SK-N-MC (cell line): ENCODE data around the gene CHPF.

ENCODE experiments used
- EZH2 ChIP-seq: fragments of 200-600 bp; sonication (generic); IDR thresholded peaks from one replicate; pipeline ENCODE4 v1.6.1; 2017; ENCODE audit warnings: antibody characterized with exemption
- POLR2AphosphoS5 ChIP-seq: IDR thresholded peaks from 2 replicates; pipeline ENCODE4 v1.6.1; 2012; ENCODE audit warnings: mild to moderate bottlenecking, low read depth, low read length, borderline replicate concordance

DNA sequence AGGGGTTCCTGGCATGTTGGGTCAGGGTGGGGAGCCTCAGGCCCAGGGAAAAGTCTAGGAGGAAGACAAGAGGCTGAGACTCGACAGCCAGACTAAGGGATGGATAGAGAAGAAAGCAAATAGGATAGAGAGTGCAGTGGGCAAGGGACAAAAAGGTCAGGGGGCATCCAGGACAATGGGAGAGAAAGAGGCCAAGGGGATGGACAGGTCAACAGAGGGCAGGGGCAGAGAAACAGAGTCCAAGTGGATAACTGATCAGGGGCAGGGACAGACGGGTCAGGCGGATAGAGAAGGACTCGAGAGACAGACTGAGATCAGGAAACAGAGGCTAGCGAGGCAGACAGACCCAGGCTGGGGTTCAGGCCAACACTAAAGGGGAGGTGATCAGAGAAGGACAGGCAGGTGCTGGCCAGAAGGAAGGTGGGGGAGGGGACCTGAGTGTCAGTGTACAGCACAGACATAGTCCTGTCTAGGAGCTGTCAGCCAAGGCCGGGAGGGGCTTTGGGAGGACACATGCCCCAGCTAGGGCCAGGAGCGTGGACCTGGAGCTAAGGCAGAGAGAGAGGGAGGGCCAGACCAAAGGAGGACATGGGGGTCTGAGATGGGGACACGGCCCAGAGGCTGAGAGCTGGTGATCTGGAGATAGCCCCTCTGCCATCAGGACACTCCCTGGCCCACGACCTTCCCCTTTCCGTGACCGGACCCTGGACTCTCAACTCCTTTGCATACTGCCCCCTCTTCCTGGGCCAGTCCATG lies 17.1 kb downstream of the CHPF start:
- TF ChIP-seq POLR2AphosphoS5, result no peak
- TF ChIP-seq EZH2, result no peak
